HepG2 (cell line): ENCODE measurements around the gene CCDC116. TPM values are rescaled to one million over a fixed set of nuclear protein-coding genes. Genes with fewer than 3 reads are reported as not detected.

Experiments used
- CHD2 ChIP-seq: IDR thresholded peaks from 2 replicates; pipeline ENCODE4 v1.6.1; 2011; ENCODE audit warnings: low read depth, low read length, improper control_type of control experiment
- FOSL1 ChIP-seq: sonication (generic); formaldehyde crosslinking; IDR thresholded peaks from 2 replicates; pipeline ENCODE4 v1.9.0; 2021; ENCODE audit warnings: missing genetic modification reagents, borderline replicate concordance
- GABPA ChIP-seq, 2 experiments: IDR thresholded peaks; 2 replicates each; pipeline ENCODE4 v1.6.1; 2011 to 2016; ENCODE audit warnings: low read depth in 2 of 2, low read length in 1 of 2, missing biosample characterization in 1 of 2, missing genetic modification characterization in 1 of 2
- HOXA3 ChIP-seq: sonication (generic); formaldehyde crosslinking; IDR thresholded peaks from 2 replicates; pipeline ENCODE4 v1.5.0; 2020; ENCODE audit warnings: missing genetic modification reagents
- IRX3 ChIP-seq: sonication (generic); formaldehyde crosslinking; IDR thresholded peaks from 2 replicates; pipeline ENCODE4 v1.8.1; 2023; ENCODE audit warnings: mild to moderate bottlenecking, low read depth, missing genetic modification reagents, borderline replicate concordance
- KAT2B ChIP-seq: fragments of 150-350 bp; IDR thresholded peaks from 2 replicates; pipeline ENCODE4 v1.6.1; 2014; ENCODE audit warnings: low read depth, low read length, borderline replicate concordance
- KDM6A ChIP-seq: IDR thresholded peaks from 2 replicates; pipeline ENCODE4 v1.6.1; 2016; ENCODE audit warnings: low read depth
- RARA ChIP-seq: IDR thresholded peaks from 2 replicates; pipeline ENCODE4 v1.6.1; 2016; ENCODE audit warnings: missing genetic modification reagents, missing compliant biosample characterization
- RFXANK ChIP-seq: IDR thresholded peaks from 2 replicates; pipeline ENCODE4 v1.6.1; 2016
- STAG1 ChIP-seq: sonication (generic); formaldehyde crosslinking; IDR thresholded peaks from 2 replicates; pipeline ENCODE4 v1.4.0; 2020; ENCODE audit warnings: missing genetic modification reagents
- TBX2 ChIP-seq: sonication (generic); formaldehyde crosslinking; IDR thresholded peaks from 2 replicates; pipeline ENCODE4 v1.5.0; 2020; ENCODE audit warnings: missing genetic modification reagents, mild to moderate bottlenecking, borderline replicate concordance
- TEAD2 ChIP-seq: sonication (generic); formaldehyde crosslinking; IDR thresholded peaks from 2 replicates; pipeline ENCODE4 v1.9.0; 2021; ENCODE audit warnings: missing genetic modification reagents
- ZNF567 ChIP-seq: sonication (generic); formaldehyde crosslinking; IDR thresholded peaks from 2 replicates; pipeline ENCODE4 v1.8.1; 2023; ENCODE audit warnings: mild to moderate bottlenecking, missing genetic modification reagents, borderline replicate concordance
- ZNF781 ChIP-seq: sonication (generic); formaldehyde crosslinking; IDR thresholded peaks from 2 replicates; pipeline ENCODE4 v1.5.1; 2020; ENCODE audit warnings: borderline replicate concordance, mild to moderate bottlenecking, missing genetic modification reagents; ENCODE audit errors: not compliant biosample characterization
- ZSCAN20 ChIP-seq: sonication (generic); formaldehyde crosslinking; IDR thresholded peaks from 2 replicates; pipeline ENCODE4 v1.4.0; 2020; ENCODE audit warnings: missing genetic modification reagents, mild to moderate bottlenecking, borderline replicate concordance
- polyA plus RNA-seq, 8 experiments: library from polyadenylated mRNA; depleted of rRNA in 3 of 8; stranded (reverse) in 7 of 8; unstranded in 1 of 8; fragments of >200 nt; fragmentation: Illumina TruSeq in 4 of 8; extraction: Trizol in 4 of 8; gene quantifications; 2 replicates each; pipeline versions ENCODE4 v1.2.1 to v1.2.3, GENCODE V29; 2011 to 2016; ENCODE audit warnings: low read depth in 4 of 8, missing spikeins in 1 of 8, mixed read lengths in 1 of 8; ENCODE audit not compliant: insufficient read depth in 1 of 8
- total RNA-seq, 5 experiments: library from RNA; depleted of rRNA; stranded (reverse); fragments of >200 nt; fragmentation: Illumina TruSeq; extraction: Trizol; gene quantifications; 2 replicates each; pipeline ENCODE4 v1.2.3, GENCODE V29; 2016; ENCODE audit warnings: low read depth in 1 of 5
- TF ChIP-seq, protein P1 (sequence below): sonication (generic); formaldehyde crosslinking; conservative IDR thresholded peaks from 2 replicates; pipeline ENCODE4 v1.5.0; 2020; ENCODE audit warnings: missing genetic modification reagents
- TF ChIP-seq, protein P2 (sequence below): sonication (generic); formaldehyde crosslinking; conservative IDR thresholded peaks from 2 replicates; pipeline ENCODE4 v1.4.0; 2020; ENCODE audit warnings: missing genetic modification reagents
- TF ChIP-seq, protein P3 (sequence below): sonication (generic); formaldehyde crosslinking; IDR thresholded peaks from 2 replicates; pipeline ENCODE4 v1.4.0; 2020; ENCODE audit warnings: missing genetic modification reagents
- TF ChIP-seq, protein P4 (sequence below): sonication (generic); formaldehyde crosslinking; conservative IDR thresholded peaks from 2 replicates; pipeline ENCODE4 v1.4.0; 2020; ENCODE audit warnings: missing genetic modification reagents
- TF ChIP-seq, protein P5 (sequence below): IDR thresholded peaks from 2 replicates; pipeline ENCODE4 v1.6.1; 2012; ENCODE audit warnings: inconsistent platforms

CCDC116 gene
- total and polyA plus RNA-seq, 2 of the 13 experiments (the other 11 are each of a cell fraction or from before 2014, with no cell fraction given) = 0.15 to 0.33 TPM

DNA sequence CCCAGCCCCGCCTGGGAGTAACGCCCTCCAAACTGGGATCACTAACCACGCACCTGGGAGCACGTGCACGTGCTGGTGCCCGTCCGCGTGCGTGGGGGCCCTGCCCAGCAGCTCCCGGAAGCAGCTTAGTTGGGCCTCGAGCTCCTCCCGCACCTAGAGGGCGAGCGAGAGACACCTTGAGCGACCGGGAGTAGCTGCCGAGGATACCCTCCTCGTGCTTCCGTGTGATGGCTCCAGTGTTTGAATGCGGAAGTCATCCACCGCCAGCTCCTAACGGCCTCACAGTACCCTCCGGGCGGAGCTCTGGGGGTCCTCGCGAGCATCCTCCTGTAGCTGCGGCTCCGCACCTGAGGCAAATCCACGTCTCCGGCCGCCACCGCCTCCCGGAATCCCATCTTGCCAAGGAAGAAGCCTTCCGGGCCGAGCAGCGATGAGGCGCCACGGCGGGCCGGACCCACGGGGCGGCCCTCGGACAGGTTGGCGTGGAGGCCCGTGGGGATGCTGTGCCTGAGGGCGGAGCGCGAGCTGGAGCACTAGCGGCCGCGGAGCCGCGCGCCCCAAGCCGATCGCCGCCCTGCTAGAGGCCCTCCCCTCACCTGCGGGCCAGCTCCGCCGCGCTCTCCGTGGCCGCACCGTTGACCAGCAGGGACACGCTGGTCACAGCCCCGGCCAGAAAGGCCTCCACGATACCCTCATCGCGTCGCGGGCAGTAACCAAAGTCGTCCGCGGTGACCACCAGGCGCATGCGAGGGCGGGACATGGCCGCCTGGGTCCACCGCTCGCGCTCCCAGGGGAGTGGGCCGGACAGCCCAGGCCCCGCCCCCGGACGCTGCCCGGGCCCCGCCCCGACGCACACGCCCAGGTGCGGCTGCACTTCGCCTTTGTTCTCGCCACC is 3.1 kb upstream of the CCDC116 start, which contains the start of gene YDJC (continued):
- TF ChIP-seq RARA (CRISPR knock-in tag) (no peak; the same call in 1 of the 2 replicates), ZNF567 (CRISPR knock-in tag) (no peak; the same call in 1 of the 2 replicates), GABPA (IDR thresholded peaks at IDR 0.05; ENCODE audit: low read depth, low read length) (peak; percentile 55), GABPA (CRISPR knock-in tag; IDR thresholded peaks at IDR 0.05; ENCODE audit: low read depth) (peak; percentile 84), ZSCAN20 (CRISPR knock-in tag) (no peak; the same call in 1 of the 2 replicates), TBX2 (CRISPR knock-in tag) (peak; percentile 85), STAG1 (CRISPR knock-in tag) (peak; percentile 52), IRX3 (CRISPR knock-in tag) (peak; percentile 26; the same call in 1 of the 2 replicates), CHD2 (no peak), HOXA3 (CRISPR knock-in tag) (peak; percentile 94), KDM6A (no peak), TEAD2 (CRISPR knock-in tag) (peak; percentile 88; the same call in 1 of the 2 replicates), RFXANK (CRISPR knock-in tag) (no peak), ZNF781 (CRISPR knock-in tag) (peak; percentile 88), KAT2B (no peak), FOSL1 (CRISPR knock-in tag) (0 out of 2 replicates have a peak, but pooled peaks have one; percentile 31)
- TF ChIP-seq, protein P1, sequence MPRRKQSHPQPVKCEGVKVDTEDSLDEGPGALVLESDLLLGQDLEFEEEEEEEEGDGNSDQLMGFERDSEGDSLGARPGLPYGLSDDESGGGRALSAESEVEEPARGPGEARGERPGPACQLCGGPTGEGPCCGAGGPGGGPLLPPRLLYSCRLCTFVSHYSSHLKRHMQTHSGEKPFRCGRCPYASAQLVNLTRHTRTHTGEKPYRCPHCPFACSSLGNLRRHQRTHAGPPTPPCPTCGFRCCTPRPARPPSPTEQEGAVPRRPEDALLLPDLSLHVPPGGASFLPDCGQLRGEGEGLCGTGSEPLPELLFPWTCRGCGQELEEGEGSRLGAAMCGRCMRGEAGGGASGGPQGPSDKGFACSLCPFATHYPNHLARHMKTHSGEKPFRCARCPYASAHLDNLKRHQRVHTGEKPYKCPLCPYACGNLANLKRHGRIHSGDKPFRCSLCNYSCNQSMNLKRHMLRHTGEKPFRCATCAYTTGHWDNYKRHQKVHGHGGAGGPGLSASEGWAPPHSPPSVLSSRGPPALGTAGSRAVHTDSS = 0 out of 2 replicates have a peak, but pooled peaks have one; percentile 63
- TF ChIP-seq, protein P2, sequence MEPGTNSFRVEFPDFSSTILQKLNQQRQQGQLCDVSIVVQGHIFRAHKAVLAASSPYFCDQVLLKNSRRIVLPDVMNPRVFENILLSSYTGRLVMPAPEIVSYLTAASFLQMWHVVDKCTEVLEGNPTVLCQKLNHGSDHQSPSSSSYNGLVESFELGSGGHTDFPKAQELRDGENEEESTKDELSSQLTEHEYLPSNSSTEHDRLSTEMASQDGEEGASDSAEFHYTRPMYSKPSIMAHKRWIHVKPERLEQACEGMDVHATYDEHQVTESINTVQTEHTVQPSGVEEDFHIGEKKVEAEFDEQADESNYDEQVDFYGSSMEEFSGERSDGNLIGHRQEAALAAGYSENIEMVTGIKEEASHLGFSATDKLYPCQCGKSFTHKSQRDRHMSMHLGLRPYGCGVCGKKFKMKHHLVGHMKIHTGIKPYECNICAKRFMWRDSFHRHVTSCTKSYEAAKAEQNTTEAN (CRISPR knock-in tag) = peak; percentile 85
- TF ChIP-seq, protein P3, sequence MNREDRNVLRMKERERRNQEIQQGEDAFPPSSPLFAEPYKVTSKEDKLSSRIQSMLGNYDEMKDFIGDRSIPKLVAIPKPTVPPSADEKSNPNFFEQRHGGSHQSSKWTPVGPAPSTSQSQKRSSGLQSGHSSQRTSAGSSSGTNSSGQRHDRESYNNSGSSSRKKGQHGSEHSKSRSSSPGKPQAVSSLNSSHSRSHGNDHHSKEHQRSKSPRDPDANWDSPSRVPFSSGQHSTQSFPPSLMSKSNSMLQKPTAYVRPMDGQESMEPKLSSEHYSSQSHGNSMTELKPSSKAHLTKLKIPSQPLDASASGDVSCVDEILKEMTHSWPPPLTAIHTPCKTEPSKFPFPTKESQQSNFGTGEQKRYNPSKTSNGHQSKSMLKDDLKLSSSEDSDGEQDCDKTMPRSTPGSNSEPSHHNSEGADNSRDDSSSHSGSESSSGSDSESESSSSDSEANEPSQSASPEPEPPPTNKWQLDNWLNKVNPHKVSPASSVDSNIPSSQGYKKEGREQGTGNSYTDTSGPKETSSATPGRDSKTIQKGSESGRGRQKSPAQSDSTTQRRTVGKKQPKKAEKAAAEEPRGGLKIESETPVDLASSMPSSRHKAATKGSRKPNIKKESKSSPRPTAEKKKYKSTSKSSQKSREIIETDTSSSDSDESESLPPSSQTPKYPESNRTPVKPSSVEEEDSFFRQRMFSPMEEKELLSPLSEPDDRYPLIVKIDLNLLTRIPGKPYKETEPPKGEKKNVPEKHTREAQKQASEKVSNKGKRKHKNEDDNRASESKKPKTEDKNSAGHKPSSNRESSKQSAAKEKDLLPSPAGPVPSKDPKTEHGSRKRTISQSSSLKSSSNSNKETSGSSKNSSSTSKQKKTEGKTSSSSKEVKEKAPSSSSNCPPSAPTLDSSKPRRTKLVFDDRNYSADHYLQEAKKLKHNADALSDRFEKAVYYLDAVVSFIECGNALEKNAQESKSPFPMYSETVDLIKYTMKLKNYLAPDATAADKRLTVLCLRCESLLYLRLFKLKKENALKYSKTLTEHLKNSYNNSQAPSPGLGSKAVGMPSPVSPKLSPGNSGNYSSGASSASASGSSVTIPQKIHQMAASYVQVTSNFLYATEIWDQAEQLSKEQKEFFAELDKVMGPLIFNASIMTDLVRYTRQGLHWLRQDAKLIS (CRISPR knock-in tag) = no peak
- TF ChIP-seq, protein P4, sequence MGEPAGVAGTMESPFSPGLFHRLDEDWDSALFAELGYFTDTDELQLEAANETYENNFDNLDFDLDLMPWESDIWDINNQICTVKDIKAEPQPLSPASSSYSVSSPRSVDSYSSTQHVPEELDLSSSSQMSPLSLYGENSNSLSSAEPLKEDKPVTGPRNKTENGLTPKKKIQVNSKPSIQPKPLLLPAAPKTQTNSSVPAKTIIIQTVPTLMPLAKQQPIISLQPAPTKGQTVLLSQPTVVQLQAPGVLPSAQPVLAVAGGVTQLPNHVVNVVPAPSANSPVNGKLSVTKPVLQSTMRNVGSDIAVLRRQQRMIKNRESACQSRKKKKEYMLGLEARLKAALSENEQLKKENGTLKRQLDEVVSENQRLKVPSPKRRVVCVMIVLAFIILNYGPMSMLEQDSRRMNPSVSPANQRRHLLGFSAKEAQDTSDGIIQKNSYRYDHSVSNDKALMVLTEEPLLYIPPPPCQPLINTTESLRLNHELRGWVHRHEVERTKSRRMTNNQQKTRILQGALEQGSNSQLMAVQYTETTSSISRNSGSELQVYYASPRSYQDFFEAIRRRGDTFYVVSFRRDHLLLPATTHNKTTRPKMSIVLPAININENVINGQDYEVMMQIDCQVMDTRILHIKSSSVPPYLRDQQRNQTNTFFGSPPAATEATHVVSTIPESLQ (CRISPR knock-in tag) = peak; percentile 47; the same call in 1 of the 2 replicates
- TF ChIP-seq, protein P5, sequence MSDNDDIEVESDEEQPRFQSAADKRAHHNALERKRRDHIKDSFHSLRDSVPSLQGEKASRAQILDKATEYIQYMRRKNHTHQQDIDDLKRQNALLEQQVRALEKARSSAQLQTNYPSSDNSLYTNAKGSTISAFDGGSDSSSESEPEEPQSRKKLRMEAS = peak; percentile 99
